ENCODE results near the gene STK32C. TPM values are rescaled to one million over a fixed set of nuclear protein-coding genes. Genes with fewer than 3 reads are reported as not detected.

STK32C gene
- total and polyA plus RNA-seq, 10 of the 15 experiments (the other 5 are each of a cell fraction or from before 2014, with no cell fraction given) = 1.5 to 18.1 (median 6.4) TPM

DNA sequence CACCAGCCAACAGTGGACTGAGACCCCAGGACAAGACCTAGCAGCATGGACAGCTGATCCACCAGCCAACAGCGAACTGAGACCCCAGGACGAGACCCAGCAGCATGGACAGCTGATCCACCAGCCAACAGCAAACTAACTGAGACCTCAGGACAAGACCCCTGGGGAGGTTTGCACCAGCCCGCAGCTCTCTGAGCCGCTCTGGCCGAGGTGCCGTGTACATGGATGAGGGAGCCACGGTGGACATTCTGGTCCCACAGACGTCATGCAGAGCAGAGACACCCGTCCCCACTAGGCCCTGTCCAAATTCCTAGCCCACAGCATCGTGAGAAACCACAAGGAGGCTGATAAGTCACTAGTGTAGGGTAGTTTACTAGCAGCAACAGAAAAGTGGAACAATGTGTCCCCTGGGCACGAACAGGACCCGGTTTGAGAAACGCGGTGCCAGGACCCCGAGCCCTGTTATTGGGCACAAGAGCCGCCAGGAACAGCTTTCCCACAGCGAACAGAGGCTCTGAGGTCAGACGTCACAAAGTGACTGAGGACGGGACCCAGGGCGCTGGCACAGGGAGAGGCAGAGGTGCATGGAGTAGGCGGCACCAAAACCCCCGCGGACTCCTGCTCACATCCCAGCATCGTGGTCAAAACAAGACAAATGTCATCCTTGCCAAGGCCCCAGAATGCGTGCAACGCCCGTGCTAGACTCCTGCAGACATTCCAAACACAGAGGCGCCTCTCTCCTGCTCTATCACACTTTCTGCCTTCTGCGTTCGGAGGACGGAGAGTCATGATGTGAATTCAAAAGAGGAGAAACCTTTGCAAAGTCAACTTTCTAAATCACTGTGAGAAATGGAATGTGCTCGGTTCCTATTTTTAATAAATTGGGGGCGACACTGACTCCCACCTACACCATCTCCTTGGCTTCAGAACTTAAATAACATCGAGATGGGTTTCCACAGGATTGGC, 8.1 kb downstream of the STK32C start:
- ATAC-seq (no peak), FAIRE-seq (no peak), DNase-seq (ENCODE audit: low read depth, low spot score) (no peak)
- Histone ChIP-seq H3K9me3 (replicated peaks; ENCODE audit: control insufficient read depth, insufficient read depth, low read length) (no peaks in the 10 kb centered on the region), H4K20me1 (ENCODE audit: control insufficient read depth, insufficient read depth) (no peaks in the 10 kb centered on the region; the same call in 1 of the 2 replicates), H3K27ac (ENCODE audit: control insufficient read depth, insufficient read depth) (no peak overlapping the region), H3K27me3 (replicated peaks in 1 of 2; ENCODE audit: control insufficient read depth in 2 of 2, insufficient read depth in 2 of 2, low read length in 1 of 2) (no peaks in the 10 kb centered on the region; a peak in 1 of 4 replicates), H3K79me2 (ENCODE audit: control insufficient read depth, insufficient read depth, low read length) (no peaks in the 10 kb centered on the region), H3K4me1 (ENCODE audit: control insufficient read depth, insufficient read depth, low read length) (no peaks in the 10 kb centered on the region), H3K4me2 (ENCODE audit: control insufficient read depth, insufficient read depth) (no peak overlapping the region), H3K36me3 (ENCODE audit: control insufficient read depth in 2 of 2, insufficient read depth in 2 of 2, low read length in 1 of 2) (no peaks in the 10 kb centered on the region), H3K4me3 (no peak overlapping the region), H2AFZ (ENCODE audit: control insufficient read depth, low read depth, low read length) (no peak overlapping the region), H3K9ac (ENCODE audit: control insufficient read depth, insufficient read depth, low read length) (no peak overlapping the region)
- BruUV-seq (replicated peaks) = no TSS peak
- ChIA-PET RAD21 (ENCODE audit: unreplicated experiment) (no interaction called here), CTCF (no interaction called here), SMC1A (ENCODE audit: uncharacterized antibody, unreplicated experiment) (no interaction called here), POLR2A (no interaction called here)
- in situ Hi-C loops (cut with MboI) = no loop called here
- intact Hi-C loops (cut with micrococcal nuclease; ENCODE audit: unreplicated experiment) = no loop called here
- WGBS (ENCODE audit: insufficient coverage, insufficient replicate concordance, low lambda C conversion rate, missing lambda C conversion rate) = 39% methylated on average over 28 of the region's 34 CpGs
- TF ChIP-seq, protein P1, sequence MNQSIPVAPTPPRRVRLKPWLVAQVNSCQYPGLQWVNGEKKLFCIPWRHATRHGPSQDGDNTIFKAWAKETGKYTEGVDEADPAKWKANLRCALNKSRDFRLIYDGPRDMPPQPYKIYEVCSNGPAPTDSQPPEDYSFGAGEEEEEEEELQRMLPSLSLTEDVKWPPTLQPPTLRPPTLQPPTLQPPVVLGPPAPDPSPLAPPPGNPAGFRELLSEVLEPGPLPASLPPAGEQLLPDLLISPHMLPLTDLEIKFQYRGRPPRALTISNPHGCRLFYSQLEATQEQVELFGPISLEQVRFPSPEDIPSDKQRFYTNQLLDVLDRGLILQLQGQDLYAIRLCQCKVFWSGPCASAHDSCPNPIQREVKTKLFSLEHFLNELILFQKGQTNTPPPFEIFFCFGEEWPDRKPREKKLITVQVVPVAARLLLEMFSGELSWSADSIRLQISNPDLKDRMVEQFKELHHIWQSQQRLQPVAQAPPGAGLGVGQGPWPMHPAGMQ (IDR thresholded peaks at IDR 0.05; ENCODE audit: borderline replicate concordance) = no peak
- TF ChIP-seq RUNX3 (IDR thresholded peaks at IDR 0.05; ENCODE audit: low read length) (no peak), TAF1 (IDR thresholded peaks at IDR 0.05; ENCODE audit: borderline replicate concordance, low read depth, low read length) (no peak), NFYA (IDR thresholded peaks at IDR 0.05; ENCODE audit: borderline replicate concordance, low read depth, low read length) (no peak), EGR1 (IDR thresholded peaks at IDR 0.05; ENCODE audit: borderline replicate concordance in 1 of 2, low read depth in 2 of 2, low read length in 2 of 2) (no peak), POLR2A (IDR thresholded peaks at IDR 0.05; ENCODE audit: low read depth, low read length) (no peak), HSF1 (IDR thresholded peaks at IDR 0.05; ENCODE audit: low read depth, low read length) (no peak), SMC3 (IDR thresholded peaks at IDR 0.05; ENCODE audit: borderline replicate concordance, low read length) (no peak), WRNIP1 (IDR thresholded peaks at IDR 0.05; ENCODE audit: borderline replicate concordance, low read depth, low read length) (no peak), RAD21 (IDR thresholded peaks at IDR 0.05; ENCODE audit: insufficient read depth, low read depth, low read length) (no peak), EP300 (IDR thresholded peaks at IDR 0.05; ENCODE audit: borderline replicate concordance in 1 of 2, control insufficient read depth in 1 of 2, low read depth in 2 of 2, low read length in 2 of 2) (no peak), RBBP5 (conservative IDR thresholded peaks at IDR 0.05) (no peak), TARDBP (IDR thresholded peaks at IDR 0.05; ENCODE audit: borderline replicate concordance) (no peak), PAX5 (IDR thresholded peaks at IDR 0.05; ENCODE audit: borderline replicate concordance, low read depth, low read length) (no peak), ATF7 (IDR thresholded peaks at IDR 0.05; ENCODE audit: low read depth) (no peak), ELK1 (IDR thresholded peaks at IDR 0.05; ENCODE audit: low read depth, low read length) (no peak), SUZ12 (IDR thresholded peaks at IDR 0.05; ENCODE audit: unreplicated experiment) (no peak), TCF7 (IDR thresholded peaks at IDR 0.05; ENCODE audit: borderline replicate concordance) (no peak), MXI1 (IDR thresholded peaks at IDR 0.05; ENCODE audit: low read depth, low read length) (no peak)

Measured in GM12878 (cell line).